Stimulated activated CD4-positive, alpha-beta T cell treated with anti-CD3 and anti-CD28 coated beads, Interleukin-2, amount 100 ng/mL, for 4 hours (primary cell): ENCODE data around the gene CHCHD5.
"Not testable (repeated sequence)": the region's sequence is repeated elsewhere in the genome, so short reads cannot be mapped to it uniquely, and the experiment has no call there.

Experiments used
- DNase-seq: peaks from one replicate; pipeline ENCODE4 v3.0.0-alpha.2; 2020; ENCODE audit warnings: low read depth

Gene CHCHD5

DNA sequence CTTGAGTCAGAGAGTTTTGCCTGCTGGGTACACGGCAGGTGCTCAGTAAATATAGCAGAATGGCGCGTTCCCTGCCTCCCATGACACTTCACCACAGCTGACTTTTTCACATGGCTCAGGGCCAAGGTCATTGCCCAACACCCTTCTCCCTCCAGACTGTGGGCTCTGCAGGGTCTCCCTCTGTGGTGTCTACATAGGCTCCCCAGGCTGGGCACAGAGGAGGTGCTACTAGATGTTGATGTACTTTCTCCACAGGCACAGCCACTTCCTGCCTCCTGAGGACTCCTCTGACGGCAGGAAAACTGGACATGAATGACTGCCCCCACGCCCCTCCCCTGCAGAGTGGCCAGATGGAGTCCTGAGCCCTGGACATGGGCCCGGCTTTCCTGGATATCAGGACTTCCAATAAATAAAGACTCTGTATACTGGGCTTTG is 4.2 kb downstream of the CHCHD5 start:
- DNase-seq: no peak

DNA sequence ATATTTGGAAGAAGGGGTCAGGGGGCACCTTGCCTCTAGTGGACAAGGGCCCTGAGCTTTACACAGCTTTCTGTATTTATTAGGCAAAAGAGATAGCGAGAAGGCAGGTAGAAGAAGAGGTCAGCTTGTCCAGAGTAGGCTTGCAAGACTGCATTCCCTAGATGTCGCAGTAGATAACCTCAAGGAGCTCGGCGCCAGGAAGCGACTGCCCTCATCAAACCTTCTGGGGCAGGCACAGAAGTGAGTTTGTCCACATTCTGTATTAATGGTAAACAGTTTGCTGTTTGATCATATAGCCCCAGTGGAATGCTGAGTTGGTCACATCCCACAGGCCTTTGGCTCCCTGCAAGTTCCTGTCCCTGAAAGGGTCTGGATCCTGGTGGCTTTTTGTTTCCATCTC is 7.0 kb downstream of the CHCHD5 start:
- no peak for DNase-seq

DNA sequence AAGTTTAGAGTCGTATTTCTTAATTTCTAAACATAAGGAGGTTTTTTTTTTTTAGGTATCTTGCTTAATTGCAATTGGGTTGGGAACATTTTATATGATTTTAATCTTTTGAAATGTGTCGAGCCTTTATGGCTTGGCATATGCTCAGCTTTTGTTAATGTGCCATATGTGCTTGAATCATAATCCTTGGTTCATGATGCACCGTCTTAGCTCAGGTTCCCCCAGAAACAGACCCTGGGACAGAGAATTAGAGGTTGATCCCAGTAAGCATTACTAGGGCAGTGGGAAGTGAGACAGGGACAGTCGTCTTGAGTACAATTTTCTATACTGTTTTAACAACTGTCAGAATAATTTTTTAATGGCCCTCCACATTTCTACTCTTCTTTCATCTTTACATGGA is 9.3 kb downstream of the CHCHD5 start:
- DNase-seq: no peak

DNA sequence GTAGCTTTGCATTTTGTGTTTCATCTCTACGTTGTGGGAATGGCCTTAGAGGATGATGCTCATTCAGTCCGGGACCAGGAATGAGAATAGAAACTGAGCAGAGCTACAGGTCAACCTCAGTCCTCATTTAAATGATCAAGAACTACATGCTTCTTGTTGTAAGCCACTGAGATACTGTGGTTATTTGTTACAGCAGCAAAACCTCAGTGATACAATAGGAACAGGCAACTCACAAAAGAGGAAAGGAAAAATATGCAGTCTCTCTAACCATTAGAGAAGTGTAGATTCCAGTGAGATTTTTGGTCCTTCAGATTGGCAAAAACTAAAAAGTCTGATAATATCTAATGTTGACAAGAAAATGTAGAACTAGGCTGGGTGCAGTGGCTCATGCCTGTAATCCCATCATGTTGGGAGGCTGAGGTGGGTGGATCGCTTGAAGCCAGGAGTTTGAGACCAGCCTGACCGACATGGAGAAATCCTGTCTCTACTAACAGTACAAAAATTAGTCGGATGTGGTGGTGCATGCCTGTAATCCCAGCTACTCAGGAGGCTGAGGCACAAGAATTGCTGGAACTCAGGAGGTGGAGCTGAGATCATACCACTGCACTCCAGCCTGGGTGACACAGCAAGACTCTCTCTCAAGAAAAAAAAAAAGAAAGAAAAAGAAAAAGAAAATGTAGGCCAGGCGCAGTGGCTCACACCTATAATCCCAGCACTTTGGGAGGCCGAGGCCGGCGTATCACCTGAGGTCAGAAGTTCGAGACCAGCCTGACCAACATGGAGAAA is 13.3 kb downstream of the CHCHD5 start:
- no peak for DNase-seq

DNA sequence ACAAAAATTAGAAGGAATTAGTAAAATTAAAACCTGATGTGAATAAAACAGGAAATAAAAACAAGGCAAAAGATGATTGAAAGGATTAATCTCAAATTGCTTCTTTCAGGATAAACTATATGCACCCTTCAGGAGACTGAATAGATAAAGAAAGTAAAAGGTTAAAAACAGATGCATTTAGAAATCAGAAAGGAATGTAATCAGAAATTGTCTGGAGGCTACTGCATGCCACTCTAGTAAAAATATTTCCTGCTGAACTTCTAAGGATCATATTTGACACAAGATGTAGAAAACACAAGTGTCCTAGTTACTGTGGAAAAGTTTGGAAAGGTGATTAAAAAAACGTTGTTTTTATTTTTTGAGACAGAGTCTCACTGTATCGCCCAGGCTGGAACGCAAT is 16.2 kb downstream of the CHCHD5 start:
- DNase-seq: no peak

DNA sequence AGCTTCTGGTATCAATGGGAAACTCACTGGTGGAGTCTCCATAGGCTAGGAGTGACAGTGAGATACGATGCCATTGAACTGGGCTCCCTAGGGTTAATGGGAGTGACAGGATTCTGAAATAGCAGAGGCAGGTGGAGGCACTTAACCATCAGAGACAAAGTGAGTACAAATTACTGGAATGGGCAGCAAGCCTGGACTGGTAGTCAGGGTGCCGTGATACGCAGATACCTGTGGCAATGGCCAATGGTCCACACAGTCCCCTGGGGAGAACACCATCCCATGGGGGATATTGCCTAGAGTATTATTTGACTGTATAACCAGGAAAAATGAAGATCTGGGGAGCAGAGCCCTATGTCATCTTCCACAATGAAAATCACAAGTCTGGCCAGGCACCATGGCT is 17.3 kb downstream of the CHCHD5 start:
- no peak for DNase-seq

DNA sequence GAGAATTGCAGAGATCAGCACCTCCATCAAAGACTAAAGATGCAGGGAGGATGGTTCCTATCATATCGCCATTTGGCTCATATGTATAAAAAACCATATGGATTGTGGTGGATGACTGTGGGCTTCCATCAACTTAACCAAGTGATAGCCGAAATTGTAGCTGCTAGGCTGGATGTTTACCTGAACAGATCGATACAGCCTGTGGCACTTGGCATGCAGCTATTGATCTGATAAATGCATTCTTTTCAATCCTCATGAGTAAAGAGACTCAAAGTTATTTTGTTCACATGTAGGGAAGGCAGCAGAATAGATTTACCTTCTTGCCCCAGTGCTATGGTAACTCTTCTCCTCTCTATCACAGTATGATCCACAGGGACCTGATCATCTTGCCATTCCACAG is 18.5 kb downstream of the CHCHD5 start:
- DNase-seq: no peak

DNA sequence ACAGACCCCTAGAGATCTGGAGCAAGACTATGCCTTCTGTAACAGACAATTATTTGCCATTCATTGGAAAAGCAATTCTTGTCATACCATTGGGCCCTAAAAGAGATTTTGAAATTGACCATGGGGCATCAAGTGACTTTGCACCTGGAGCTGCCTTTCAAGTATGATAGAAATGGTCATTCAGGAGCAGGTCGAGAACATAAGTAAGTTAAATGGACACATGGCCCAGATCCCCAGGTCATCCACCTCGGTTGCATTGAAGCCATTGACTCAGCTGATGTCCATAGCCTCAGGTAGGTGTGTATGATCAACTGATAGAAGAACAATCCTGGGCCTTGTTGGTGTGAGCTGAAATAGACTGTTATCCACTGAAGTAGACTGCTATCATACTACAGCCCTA is 19.3 kb downstream of the CHCHD5 start:
- no peak for DNase-seq

DNA sequence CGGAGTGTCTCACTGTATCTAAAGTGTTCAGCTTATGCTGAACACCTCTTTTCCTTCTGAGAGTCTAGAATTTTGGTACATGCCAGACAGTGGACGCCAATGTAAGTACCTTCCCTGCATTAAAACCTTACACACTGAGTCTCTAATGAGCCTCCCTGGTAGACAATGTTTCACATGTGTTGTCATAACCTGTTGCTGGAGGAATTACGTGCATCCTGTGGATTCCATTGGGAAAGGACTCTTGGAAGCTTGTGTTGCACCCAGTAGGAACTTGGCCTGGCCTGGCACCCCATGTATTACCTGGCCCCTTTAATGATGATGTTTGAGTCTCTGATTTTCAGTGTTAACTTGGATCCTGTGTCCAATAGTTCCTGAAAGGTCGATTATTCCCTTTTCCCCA is 20.5 kb downstream of the CHCHD5 start:
- DNase-seq: no peak

DNA sequence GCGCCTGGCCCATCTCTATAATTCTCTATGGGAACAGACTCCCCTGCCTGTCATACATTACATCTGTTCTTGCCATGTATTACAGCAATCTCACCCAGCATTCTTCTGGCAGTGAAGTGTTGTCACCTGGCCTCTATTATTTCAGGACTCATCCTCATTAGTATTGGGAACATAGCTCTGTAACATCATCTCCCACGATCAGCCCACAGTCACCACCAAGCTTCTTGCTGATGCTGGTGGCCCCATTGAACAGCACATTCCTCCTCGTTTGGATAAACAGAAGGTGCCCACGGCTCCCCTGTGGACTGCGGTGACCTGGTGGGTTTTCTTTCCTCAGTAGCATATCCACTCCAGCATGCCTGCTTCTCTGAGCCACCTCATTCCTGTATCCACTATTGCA is 21.5 kb downstream of the CHCHD5 start:
- no peak for DNase-seq

DNA sequence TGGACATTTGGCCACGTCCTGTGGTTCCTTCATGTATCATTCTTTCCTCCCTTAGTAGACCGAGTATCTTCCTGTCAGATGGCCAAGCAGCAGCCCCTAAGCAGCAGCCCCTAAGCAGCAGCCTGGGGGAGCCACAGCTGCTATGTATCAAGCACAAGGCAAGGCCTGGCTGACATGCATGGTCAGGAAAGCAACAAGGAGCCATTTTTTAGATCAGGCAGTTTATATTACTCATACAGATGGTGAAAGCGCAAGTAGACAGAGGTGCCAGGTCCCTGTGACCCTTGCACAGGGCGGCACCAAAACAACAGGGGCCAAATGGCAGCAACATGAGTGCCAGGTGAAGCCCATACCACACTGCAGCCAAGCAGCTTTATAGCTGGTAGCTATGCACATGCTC is 22.1 kb downstream of the CHCHD5 start:
- DNase-seq: no peak

DNA sequence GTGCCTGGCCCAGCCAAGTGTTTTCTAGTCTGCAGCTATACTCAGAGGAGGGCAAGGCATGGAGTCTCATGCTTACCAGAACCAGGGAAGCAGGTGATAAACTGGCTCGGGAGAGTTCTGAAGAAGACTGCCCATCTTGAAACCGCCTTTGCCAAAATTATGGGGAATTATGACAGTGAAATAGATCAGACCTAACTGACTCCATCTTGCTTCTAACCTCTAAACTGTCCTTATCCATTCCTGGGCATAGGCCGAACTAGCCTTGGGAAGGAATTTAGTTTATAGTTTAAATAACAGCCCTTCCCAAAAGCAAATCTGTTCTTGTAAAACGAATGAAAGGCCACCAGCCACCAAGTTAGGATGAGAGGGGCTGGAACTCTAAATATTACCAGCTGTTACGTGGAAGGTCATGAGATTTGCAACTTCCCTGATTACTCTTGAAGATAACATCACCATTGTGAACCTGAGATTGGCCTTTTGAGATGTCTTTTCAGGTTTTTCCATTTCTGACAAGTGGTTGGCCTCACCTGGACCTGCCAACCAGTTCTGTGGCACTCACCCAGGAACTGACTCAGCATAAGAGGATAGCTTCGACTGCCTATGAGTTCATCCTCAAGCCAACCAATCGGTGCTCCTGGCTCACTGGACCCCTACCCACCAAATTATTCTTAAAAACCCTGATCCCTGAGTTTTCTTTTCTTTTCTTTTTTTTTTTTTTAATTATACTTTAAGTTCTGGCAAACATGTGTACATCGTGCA is 23.4 kb downstream of the CHCHD5 start:
- no peak for DNase-seq

DNA sequence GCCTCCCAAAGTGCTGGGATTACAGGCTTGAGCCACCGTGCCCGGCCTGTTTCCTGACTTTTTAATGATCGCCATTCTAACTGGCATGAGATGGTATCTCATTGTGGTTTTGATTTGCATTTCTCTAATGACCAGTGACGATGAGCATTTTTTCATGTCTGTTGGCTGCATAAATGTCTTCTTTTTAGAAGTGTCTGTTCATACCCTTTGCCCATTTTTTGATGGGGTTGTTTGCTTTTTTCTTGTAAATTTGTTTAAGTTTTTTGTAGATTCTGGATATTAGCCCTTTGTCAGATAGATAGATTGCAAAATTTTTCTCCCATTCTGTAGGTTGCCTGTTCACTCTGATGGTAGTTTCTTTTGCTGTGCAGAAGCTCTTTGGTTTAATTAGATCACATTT is 24.9 kb downstream of the CHCHD5 start:
- not testable (repeated sequence) for DNase-seq

DNA sequence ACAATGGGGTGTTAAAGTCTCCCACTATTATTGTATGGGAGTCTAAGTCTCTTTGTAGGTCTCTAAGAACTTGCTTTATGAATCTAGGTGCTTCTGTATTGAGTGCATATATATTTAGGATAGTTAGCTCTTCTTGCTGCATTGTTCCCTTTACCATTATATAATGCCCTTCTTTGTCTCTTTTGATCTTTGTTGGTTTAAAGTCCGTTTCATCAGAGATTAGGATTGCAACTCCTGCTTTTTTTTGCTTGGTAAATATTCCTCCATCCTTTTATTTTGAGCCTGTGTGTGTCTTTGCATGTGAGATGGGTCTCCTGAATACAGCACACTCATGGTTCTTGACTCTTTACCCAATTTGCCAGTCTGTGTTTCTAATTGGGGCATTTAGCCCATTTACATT is 27.9 kb downstream of the CHCHD5 start:
- not testable (repeated sequence) for DNase-seq

DNA sequence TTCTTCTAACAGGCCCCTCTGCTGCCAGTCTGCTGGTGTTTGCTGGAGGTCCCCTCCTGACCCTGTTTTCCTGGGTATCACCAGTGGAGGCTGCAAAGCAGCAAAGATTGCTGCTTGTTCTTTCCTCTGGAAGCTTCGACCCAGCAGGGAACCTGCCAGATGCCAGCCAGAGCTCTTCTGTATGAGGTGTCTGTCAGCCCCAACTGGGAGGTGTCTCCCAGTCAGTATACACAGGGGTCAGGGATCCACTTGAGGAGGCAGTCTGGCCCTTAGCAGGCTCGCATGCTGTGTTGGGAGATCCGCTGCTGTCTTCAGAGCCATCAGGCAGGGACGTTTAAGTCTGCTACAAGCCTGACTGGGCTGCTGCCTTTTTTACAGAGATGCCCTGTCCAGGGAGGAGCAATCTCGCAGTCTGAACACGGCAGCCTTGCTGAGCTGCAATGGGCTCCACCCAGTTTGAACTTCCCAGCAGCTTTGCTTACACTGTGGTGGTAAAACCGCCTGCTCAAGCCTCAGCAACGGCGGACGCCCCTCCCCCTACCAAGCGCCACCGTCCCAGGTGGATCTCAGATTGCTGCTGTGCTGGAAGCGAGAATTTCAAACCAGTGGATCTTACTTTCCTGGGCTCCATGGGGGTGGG is 29.9 kb downstream of the CHCHD5 start:
- DNase-seq: no peak

DNA sequence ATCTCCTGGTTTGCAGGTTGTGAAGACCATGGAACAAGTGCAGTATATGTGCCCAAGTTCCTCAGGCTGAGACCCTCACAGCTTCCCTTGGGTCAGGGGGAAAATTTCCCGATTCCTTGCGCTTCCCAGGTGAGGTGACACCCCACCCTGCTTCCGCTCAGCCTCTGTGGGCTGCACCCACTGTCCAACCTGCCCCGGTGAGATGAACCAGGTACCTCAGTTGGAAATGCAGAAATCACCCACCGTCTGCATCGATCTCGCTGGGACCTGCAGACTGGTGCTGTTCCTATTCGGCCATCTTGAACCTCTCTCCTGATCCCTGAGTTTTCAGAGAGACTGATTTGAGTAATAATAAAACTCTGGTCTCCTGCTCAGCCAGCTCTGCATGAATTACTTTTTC is 30.6 kb downstream of the CHCHD5 start:
- DNase-seq: no peak

DNA sequence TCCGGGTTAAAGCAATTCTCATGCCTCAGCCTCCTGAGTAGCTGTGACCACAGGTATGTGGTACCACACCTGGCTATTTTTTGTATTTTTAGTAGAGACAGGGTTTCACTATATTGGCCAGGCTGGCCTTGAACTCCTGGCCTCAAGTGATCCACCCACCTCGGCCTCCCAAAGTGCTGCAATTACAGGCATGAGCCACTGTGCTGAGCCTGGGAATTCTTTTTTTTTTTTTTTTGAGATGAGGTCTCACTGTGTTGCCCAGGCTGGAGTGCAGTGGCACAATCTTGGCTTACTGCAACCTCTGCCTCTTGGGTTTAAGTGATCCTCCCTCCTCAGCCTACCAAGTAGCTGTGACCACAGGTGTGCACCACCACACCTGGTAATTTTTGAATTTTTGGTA is 31.4 kb downstream of the CHCHD5 start:
- not testable (repeated sequence) for DNase-seq

DNA sequence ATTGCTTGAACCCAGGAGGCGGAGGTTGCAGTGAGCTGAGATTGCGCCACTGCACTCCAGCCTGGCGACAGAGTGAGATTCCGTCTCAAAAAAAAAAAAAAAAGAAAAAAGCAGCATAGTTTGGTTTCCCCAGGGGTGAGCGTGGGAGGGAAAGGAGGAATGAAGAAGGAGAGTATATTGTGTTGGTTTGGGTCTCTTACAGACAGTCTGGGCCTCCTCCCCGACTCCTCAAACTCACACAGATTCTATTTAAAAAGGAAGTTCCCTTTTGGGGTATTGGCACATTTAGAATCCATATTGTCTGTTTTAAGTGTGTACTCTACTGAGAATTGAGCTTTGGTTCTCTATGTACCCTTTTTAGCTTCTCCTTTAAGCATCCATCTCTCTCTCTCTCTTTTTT is 34.0 kb downstream of the CHCHD5 start:
- DNase-seq: no peak

DNA sequence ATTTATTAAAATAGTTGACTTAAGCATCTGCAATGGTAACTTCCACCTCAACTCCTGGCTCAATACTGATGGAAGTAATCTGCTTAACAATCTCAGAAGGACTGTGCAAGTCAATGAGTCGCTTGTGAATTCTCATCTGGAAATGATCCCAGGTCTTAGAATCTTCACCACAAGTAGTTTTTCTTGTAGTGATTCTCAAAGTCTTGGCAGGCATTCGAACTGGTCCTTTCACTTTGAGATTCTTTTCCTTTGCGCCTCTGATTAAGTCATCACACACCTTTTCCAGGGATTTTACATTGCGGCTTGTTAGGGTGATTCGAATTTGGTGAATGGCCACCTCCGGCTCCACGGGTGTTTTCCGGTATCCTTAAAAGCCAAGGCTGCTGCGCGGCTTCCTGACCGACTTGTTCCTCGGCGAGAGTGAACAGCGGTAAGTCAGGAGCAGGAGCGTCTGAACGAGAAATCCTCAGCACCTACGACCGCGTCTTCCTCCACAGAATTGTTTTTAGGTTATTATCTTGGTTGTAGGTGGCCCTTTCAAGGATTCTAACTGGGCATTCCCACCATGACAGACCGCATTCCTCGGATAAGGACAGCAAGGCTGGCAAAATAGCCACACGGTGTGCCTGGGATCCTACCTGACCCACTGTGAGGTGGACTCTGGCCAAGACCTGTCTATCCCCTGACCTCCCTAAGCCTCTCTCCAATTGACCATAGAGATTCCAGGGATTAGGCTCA is 37.5 kb downstream of the CHCHD5 start:
- DNase-seq: no peak

DNA sequence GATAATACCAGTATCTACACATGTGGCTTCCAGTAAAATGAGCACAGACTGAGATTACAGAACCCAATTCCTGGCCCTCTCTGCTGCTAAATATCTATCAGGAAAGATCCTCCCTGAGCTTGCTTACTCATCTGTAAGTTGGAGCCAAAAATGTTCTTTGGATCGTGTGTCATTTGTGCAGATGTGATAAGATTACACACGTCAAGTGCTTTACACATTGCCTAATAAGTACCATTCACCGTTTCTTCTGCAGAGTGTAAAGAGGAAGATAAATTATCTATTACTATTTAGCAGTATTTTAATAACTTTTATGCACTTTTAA is 38.1 kb downstream of the CHCHD5 start:
- DNase-seq: no peak

DNA sequence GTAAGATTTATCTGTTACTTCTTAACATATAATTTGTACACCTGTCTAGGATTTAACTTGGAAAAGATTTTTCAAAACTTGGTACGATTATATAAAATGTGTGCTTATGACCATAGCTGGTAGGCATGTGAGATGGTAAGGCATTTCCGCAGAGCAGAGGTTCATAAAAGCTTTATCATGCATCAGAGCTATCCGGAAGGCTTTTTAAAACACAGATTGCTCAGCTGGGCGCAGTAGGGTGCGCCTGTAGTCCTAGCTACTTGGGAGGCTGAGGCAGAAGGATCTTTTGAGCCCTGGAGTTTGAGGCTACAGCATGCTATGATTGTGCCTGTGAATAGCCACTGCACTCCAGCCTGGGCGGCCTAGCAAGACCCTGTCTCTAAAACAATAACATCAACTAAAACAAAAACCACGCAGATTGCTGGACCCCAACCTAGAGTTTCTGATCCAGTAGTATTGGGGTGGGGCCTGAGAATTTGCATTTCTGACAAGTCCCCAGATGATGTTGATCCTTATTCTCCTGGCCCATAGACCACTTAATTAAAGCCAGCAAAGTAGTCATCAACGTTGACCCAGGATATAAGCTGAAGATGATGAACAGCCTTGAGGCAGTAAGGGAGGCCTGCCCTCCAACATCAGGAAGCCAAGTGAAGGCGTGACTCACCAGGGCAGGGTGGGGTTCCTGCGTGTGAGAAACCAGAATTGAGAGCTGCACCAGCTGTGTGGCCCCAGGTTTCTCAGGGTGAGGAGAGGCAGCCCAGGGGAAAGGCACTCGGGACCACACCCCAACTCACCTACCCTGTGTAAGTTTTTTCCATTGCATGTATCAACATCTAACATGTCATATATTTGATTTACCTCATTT is 39.7 kb downstream of the CHCHD5 start:
- DNase-seq: peak; percentile 70
